Fibroblast of lung (primary cell): ENCODE measurements around the gene ARRB1.

Source experiments
- EZH2 ChIP-seq: IDR thresholded peaks from 2 replicates; pipeline ENCODE4 v1.5.1; 2012; ENCODE audit warnings: low read length, control low read depth, mild to moderate bottlenecking; ENCODE audit errors: missing control alignments
- TF ChIP-seq, protein P1 (sequence below), 2 donors: IDR thresholded peaks in 1 of 2; conservative IDR thresholded peaks in 1 of 2; 1 replicate in 1 of 2; 2 replicates in 1 of 2; pipeline ENCODE4 v1.5.1; 2011 to 2012; ENCODE audit warnings: low read length in 2 of 2, control low read depth in 1 of 2, inconsistent platforms in 1 of 2, low read depth in 1 of 2, mild to moderate bottlenecking in 1 of 2

GRCh38 chr11:75355051-75355450 is 3.6 kb upstream of the ARRB1 start:
- TF ChIP-seq, protein P1, sequence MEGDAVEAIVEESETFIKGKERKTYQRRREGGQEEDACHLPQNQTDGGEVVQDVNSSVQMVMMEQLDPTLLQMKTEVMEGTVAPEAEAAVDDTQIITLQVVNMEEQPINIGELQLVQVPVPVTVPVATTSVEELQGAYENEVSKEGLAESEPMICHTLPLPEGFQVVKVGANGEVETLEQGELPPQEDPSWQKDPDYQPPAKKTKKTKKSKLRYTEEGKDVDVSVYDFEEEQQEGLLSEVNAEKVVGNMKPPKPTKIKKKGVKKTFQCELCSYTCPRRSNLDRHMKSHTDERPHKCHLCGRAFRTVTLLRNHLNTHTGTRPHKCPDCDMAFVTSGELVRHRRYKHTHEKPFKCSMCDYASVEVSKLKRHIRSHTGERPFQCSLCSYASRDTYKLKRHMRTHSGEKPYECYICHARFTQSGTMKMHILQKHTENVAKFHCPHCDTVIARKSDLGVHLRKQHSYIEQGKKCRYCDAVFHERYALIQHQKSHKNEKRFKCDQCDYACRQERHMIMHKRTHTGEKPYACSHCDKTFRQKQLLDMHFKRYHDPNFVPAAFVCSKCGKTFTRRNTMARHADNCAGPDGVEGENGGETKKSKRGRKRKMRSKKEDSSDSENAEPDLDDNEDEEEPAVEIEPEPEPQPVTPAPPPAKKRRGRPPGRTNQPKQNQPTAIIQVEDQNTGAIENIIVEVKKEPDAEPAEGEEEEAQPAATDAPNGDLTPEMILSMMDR (conservative IDR thresholded peaks at IDR 0.05 in 1 of 2, IDR thresholded peaks at IDR 0.05 in 1 of 2; ENCODE audit: low read depth in 1 of 2, low read length in 2 of 2): no peak
- TF ChIP-seq EZH2: no peak
